Neural progenitor cell (in vitro differentiated cells): Measurements from ENCODE around the gene SMARCB1.

Experiments used
- CTCF ChIP-seq: fragments of 200-600 bp; sonication (generic); IDR thresholded peaks from 2 replicates; pipeline ENCODE4 v1.5.1; 2017; ENCODE audit warnings: antibody characterized with exemption, mild to moderate bottlenecking
- EZH2 ChIP-seq: fragments of 200-600 bp; sonication (generic); IDR thresholded peaks from 2 replicates; pipeline ENCODE4 v1.6.1; 2017; ENCODE audit warnings: antibody characterized with exemption, mild to moderate bottlenecking, moderate library complexity
- EZH2phosphoT487 ChIP-seq: fragments of 200-600 bp; sonication (generic); IDR thresholded peaks from 2 replicates; pipeline ENCODE4 v1.6.1; 2017; ENCODE audit warnings: antibody characterized with exemption

GRCh38 chr22:23827351-23827995 is 40.7 kb downstream of the SMARCB1 start:
- TF ChIP-seq CTCF (no peak), EZH2 (no peak), EZH2phosphoT487 (no peak)
